Right lobe of liver (tissue), 6 donors: Measurements from ENCODE around the gene KIFC3. TPM values are rescaled to one million over a fixed set of nuclear protein-coding genes. Genes with fewer than 3 reads are reported as not detected.

ENCODE experiments used
- ATAC-seq, 4 donors: fragments of 200-7000 bp; cut with Tn5 transposase; one replicate each; pipeline ENCODE4 v1.9.1; 2020; ENCODE audit warnings: mild to moderate bottlenecking in 4 of 4, moderate library complexity in 4 of 4
- DNase-seq, 3 donors: peaks; one replicate each; pipeline ENCODE4 v3.0.0-alpha.2; 2020
- H3K27ac ChIP-seq, 3 donors: fragments of 200-600 bp; one replicate each; pipeline ENCODE4 v1.8.0; 2022
- H3K27me3 ChIP-seq, 2 donors: fragments of 200-600 bp; one replicate each; pipeline ENCODE4 v1.8.0; 2022
- H3K36me3 ChIP-seq, 4 donors: fragments of 200-600 bp; sonication (generic) in 1 of 4; one replicate each; pipeline versions ENCODE4 v1.5.1 to v1.8.0; 2017 to 2022; ENCODE audit warnings: control low read depth in 1 of 4
- H3K4me1 ChIP-seq, 4 donors: fragments of 200-600 bp; sonication (generic) in 1 of 4; one replicate each; pipeline versions ENCODE4 v1.5.1 to v1.8.0; 2017 to 2022; ENCODE audit warnings: control low read depth in 1 of 4
- H3K4me3 ChIP-seq, 3 donors: fragments of 200-600 bp; one replicate each; pipeline ENCODE4 v1.8.0; 2022
- H3K9me3 ChIP-seq, 4 donors: fragments of 200-600 bp; sonication (generic) in 1 of 4; one replicate each; pipeline versions ENCODE4 v1.5.1 to v1.8.0; 2017 to 2022; ENCODE audit warnings: control low read depth in 1 of 4
- POLR2A ChIP-seq: fragments of 450-650 bp; IDR thresholded peaks from one replicate; pipeline ENCODE4 v1.6.1; 2017; ENCODE audit warnings: antibody characterized with exemption, mild to moderate bottlenecking
- WGBS: methylation state at CpG from one replicate; pipeline ENCODE4 v1.1.6; 2018; ENCODE audit warnings: low coverage, low lambda C conversion rate; ENCODE audit not compliant: insufficient coverage; ENCODE audit errors: missing lambda C conversion rate; 5-methylcytosine and 5-hydroxymethylcytosine counted together
- intact Hi-C, 2 donors: fragments of 100-400 bp; cut with DNase I; formaldehyde crosslinking; loops; one replicate each; pipeline versions ENCODE4 v1.11.2 to v1.14.1; 2022
- total RNA-seq, 6 experiments: library from RNA; depleted of rRNA in 2 of 6; stranded (reverse); fragments of >200 nt in 2 of 6; fragmentation: NEBNext Ultra II Directional in 3 of 6; extraction: Animal tissue kit (Norgen Biotek cat#: 25700) in 3 of 6; gene quantifications; one replicate each; pipeline versions ENCODE4 v1.1.0 to v1.2.4, GENCODE V29; 2016 to 2023
- TF ChIP-seq, protein P1 (sequence below), 4 donors: fragments of 200-600 bp in 3 of 4; fragments of 450-650 bp in 1 of 4; IDR thresholded peaks; one replicate each; pipeline versions ENCODE4 v1.5.1 to v1.8.0; 2016 to 2022; ENCODE audit warnings: antibody characterized with exemption in 4 of 4, mild to moderate bottlenecking in 2 of 4
- donor health status: DM: no; HTN: yes; CAD: no.
- donor health status: DM: no; HTN: no; CAD: no.
- donor health status: DM: no; HTN: no; CAD: no.
- donor health status: DM: no; HTN: yes; CAD: no.
- donor health status: DM: no; HTN: yes; CAD: no.

The KIFC3 gene
- total RNA-seq, 6 experiments from 2014 or later = 20.3 to 88.9 (median 46.4) TPM

DNA sequence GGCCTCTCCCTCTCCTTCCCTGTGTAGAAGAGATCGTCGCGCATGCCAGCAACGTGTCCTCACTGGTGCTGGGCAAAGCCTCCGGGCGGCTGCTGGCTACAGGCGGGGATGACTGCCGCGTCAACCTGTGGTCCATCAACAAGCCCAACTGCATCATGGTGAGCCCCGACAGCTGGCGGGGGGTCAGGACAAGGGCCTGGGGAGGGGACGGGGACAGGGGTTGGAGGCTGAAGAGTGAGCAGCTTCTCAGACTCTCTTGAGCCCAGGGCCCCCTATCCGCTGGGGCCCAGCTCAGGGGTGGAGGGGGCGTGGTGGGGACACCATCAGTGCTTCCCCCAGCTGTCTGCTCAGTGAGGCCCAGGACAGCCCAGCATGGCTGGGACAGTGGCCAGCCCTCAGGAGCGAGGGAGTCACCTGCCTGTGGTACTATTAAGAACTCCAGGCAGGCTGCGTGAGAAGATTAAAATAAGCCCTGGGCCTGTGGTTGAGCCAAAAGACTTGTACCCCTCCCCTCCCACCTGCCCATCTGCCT lies 60.6 kb downstream of the KIFC3 start:
- H3K27me3 ChIP-seq = no peaks in the 10 kb centered on the region
- no peaks in the 10 kb centered on the region for H3K9me3 ChIP-seq
- H3K36me3 ChIP-seq = no peaks in the 10 kb centered on the region
- DNase-seq (peak in 1 of 3 donors; percentile 43), ATAC-seq (peak in 1 of 4 donors; percentile 12)
- H3K27ac ChIP-seq = no peak overlapping the region
- no peak overlapping the region for H3K4me3 ChIP-seq
- TF ChIP-seq, protein P1, sequence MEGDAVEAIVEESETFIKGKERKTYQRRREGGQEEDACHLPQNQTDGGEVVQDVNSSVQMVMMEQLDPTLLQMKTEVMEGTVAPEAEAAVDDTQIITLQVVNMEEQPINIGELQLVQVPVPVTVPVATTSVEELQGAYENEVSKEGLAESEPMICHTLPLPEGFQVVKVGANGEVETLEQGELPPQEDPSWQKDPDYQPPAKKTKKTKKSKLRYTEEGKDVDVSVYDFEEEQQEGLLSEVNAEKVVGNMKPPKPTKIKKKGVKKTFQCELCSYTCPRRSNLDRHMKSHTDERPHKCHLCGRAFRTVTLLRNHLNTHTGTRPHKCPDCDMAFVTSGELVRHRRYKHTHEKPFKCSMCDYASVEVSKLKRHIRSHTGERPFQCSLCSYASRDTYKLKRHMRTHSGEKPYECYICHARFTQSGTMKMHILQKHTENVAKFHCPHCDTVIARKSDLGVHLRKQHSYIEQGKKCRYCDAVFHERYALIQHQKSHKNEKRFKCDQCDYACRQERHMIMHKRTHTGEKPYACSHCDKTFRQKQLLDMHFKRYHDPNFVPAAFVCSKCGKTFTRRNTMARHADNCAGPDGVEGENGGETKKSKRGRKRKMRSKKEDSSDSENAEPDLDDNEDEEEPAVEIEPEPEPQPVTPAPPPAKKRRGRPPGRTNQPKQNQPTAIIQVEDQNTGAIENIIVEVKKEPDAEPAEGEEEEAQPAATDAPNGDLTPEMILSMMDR (IDR thresholded peaks at IDR 0.05) = no peak
- no peak for TF ChIP-seq POLR2A
- H3K4me1 ChIP-seq = peaks cover 0 to 5% (median 2%) of the 10 kb centered on the region in 4 donors
- no CpG with 5 or more reads among the region's 16 CpGs for WGBS
- intact Hi-C loops = no loop called here

DNA sequence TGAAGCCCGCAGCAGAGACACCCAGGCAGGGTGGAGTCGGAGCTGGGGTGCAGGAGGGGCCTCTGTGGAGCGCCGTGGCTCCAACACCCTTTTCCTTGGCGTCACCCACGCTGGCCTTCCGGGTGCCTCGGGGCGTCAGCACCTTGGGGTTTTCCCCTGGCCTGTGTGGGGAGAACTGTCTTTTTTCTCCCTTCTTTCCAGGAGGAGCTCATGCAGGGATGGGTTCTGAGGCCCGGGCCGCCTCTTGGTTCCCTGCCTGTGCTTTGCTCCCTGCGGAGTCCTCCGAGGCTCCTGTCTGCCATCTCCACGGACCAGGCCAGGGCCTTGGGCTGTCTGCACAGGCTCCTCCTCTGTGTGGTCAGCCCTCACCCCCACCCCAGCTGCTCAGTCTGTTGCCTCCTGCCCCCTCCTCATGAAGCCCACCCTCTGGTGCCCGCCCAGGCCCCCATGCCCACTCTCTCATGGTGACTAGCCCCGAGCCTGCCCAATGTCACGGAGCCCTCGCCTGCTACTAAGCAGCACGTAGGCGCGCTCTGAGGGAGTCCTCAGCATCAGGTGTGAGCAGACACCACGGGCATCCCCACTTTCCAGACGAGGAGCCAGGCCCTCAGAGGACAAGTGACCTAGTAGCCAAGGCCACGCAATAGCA lies 61.7 kb downstream of the KIFC3 start:
- DNase-seq = no peak
- no peak overlapping the region for H3K27ac ChIP-seq
- H3K4me1 ChIP-seq = peaks cover 0 to 11% (median 5%) of the 10 kb centered on the region in 4 donors
- H3K27me3 ChIP-seq = no peaks in the 10 kb centered on the region
- no peak for TF ChIP-seq POLR2A
- TF ChIP-seq, protein P1 (IDR thresholded peaks at IDR 0.05) = no peak
- 83% methylated on average over 8 of the region's 24 CpGs for WGBS
- no peak overlapping the region for H3K4me3 ChIP-seq
- no peaks in the 10 kb centered on the region for H3K9me3 ChIP-seq
- no peak for ATAC-seq
- H3K36me3 ChIP-seq = no peaks in the 10 kb centered on the region
- intact Hi-C loops = no loop called here

DNA sequence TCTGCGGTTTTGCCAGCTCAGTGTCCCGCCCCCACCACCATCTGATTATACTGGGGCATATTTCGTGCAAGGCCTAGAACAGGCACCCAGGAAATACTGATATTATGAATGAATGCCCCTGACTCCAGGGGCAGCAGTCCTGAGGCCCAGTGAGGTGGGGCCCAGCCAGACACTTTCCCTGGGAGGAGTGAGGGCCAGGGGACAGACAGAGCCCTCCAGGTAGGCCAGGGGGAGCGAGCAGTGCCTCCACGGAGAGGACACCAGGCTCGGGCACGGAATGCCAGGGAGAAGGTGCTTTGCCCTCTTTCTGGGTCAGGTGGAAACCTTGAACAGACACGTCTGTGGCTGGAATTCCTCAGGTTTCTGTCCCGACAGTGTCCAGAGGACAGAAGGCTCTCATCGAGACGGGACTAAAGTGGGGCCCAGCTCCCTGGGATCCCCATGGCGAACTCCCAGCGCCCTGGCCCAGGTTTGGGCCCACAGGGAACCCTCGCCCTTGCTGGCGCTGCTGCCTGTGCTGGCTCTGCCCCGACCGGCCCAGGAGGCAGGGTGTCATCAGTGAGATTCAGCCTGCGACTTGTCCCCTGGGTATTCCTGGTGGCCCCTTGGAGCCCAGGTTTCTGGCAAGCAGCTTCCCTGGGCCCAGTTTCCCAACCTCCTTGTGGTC lies 62.4 kb downstream of the KIFC3 start:
- Histone ChIP-seq H3K27ac (no peak overlapping the region), H3K27me3 (no peaks in the 10 kb centered on the region), H3K9me3 (no peaks in the 10 kb centered on the region), H3K36me3 (no peaks in the 10 kb centered on the region), H3K4me1 (peaks cover 0 to 11% (median 5%) of the 10 kb centered on the region in 4 donors), H3K4me3 (no peak overlapping the region)
- ATAC-seq (no peak), DNase-seq (no peak)
- intact Hi-C loops = no loop called here
- no CpG with 5 or more reads among the region's 18 CpGs for WGBS
- TF ChIP-seq, protein P1 (IDR thresholded peaks at IDR 0.05) = no peak
- no peak for TF ChIP-seq POLR2A

DNA sequence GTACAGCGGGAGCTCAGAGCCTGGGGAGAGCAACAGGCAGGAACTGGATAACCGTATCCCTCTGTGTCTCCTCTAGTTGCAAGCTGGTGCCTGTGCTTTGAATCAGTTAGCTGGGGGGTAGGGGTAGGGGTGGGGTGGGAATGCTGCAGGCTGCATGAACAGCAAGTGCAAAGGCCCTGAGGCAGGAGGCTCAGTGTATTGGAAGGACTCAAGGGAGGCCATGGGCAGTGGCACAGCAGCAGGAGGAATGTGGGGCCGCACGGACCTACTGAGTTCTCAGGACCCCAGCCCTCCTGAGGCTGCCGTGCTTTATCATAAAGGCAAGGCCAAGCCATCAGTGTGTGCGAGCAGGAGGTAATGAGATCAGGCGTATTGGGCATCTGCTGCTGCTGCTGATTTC lies 63.4 kb downstream of the KIFC3 start:
- Histone ChIP-seq H3K4me3 (no peak overlapping the region), H3K4me1 (peaks cover 0 to 19% (median 5%) of the 10 kb centered on the region in 4 donors), H3K9me3 (no peaks in the 10 kb centered on the region), H3K27ac (no peak overlapping the region), H3K27me3 (no peaks in the 10 kb centered on the region), H3K36me3 (no peaks in the 10 kb centered on the region)
- no peak for TF ChIP-seq POLR2A
- TF ChIP-seq, protein P1 (IDR thresholded peaks at IDR 0.05) = no peak
- 100% methylated on average over 2 of the region's 7 CpGs for WGBS
- intact Hi-C loops = no loop called here
- no peak for DNase-seq
- no peak for ATAC-seq
